Measurements from ENCODE around the gene ZACN.

Gene ZACN

GRCh38 chr17:76104896-76105231 is 25.9 kb downstream of the ZACN start:
- DNase-seq = no peak

DNA sequence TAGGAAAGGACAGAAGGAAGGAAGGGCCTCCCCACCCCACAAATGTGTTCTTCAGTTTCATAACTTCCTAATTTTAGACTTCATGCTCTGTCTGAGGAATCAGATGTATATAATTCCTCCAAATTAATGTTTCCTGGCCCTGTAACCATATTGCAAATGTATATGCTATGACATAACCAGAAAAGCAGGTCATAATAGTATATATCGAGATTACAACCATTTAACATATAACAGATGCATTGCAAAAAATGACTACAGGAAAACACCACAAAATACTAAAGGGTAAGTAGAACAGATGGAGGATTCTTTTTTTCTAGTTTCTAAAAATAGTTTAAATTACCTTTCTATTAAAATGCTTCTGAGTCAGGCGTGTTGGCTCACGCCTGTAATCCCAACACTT is 27.7 kb downstream of the ZACN start:
- DNase-seq = no peak

- DNase-seq = no peak
Observed at GRCh38 chr17:76107509-76107908, 28.5 kb downstream of the ZACN start.

GRCh38 chr17:76111956-76112355 is 33.0 kb downstream of the ZACN start:
- no peak for DNase-seq

DNA sequence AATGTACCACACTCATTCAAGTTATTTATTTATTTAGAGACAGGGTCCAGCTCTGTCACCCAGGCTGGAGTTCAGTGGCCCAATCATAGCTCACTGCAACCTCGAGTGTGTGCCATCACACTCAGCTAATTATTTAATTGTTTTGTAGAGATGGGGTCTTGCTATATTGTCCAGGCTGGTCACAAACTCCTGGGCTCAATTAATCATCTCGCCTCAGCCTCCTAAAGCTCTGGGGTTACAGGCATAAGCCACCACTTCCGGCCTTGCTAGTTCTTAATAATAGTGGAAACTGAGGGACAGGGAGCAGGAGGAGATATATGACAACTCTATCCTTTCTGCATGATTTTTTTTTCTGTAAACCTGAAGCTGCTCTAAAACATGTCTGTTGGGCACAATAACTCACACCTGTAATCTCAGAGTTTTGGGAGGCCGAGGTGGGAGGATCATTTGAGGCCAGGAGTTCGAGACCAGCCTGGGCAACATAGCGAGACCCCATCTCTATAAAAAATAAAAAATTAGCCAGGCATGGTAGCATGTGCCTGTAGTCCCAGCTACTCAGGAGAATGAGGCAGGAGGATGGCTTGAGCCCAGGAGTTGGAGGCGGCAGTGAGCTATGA is 36.3 kb downstream of the ZACN start:
- DNase-seq = no peak

- DNase-seq = no peak
Observed at GRCh38 chr17:76119409-76120371, 40.7 kb downstream of the ZACN start.

DNA sequence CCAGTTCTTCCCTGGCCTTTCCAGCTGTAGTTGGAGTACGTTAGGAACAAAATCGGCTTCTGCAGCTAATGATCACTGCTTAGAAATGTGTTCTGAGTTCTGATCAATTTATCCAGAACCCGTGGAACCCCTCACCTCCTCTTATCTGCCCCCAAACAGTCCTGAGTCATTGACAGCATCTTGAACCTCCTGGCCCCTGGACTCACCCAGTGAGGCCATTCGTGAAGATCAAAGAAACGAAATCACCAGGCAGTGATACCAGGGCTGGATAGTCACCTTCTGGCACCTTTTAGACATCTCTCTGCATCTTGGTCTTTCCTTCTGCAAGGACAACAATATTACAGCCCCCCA is 41.7 kb downstream of the ZACN start:
- no peak for DNase-seq

- DNase-seq = peak; percentile 33
Observed at GRCh38 chr17:76121932-76122430, 43.0 kb downstream of the ZACN start.

GRCh38 chr17:76122431-76123190 is 43.6 kb downstream of the ZACN start:
- DNase-seq = no peak

- DNase-seq = no peak
Observed at GRCh38 chr17:76123191-76123499, 44.2 kb downstream of the ZACN start.

DNA sequence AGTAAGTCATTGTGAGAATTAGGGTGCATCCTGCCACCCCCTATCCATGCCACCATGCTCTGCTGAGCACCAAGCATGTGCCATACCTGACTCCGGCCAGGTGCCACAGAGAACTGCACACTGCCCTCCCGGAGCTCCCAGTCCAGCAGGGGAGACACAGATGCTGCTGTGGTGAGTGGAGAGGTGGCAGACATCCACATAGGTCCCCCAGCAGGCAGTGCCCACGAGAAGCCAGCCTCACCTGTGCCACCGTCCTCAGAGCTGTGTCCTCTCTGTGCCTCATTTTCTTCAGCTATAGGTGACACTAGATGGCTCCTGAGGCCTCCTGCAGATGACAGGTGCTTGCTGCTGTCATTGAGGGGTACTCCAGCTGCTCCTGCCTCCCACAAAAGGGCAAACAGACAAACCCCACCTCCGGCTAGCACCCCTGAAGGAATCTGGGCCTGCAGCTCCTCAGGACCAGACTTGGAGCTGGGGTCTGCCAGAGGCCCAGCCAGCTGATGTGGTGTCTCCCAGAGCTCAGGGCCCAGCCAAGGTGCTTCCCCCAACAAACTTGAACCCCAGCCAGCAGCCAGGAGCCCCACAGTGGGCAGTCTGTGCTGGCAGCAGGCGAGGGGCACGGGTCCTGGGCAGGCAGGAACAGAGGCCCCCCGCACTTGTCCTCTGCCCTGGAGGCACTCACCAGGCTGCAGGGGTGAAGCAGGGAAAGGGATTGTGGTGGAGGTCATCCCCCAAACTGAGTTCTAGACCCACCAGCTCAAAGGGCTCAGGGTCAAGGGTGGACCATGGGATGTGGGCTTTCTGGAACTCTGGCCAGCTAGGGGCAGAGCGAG is 45.0 kb downstream of the ZACN start:
- DNase-seq = no peak

- no peak for DNase-seq
Observed at GRCh38 chr17:76124582-76125390, 45.8 kb downstream of the ZACN start.

- DNase-seq = no peak
Observed at GRCh38 chr17:76125391-76125675, 46.4 kb downstream of the ZACN start.

GRCh38 chr17:76125922-76126321 is 46.9 kb downstream of the ZACN start:
- no peak for DNase-seq

GRCh38 chr17:76130473-76130872 is 51.5 kb downstream of the ZACN start:
- DNase-seq = no peak

GRCh38 chr17:76131051-76131691 is 52.2 kb downstream of the ZACN start:
- no peak for DNase-seq

- no peak for DNase-seq
Observed at GRCh38 chr17:76131692-76132573, 53.0 kb downstream of the ZACN start.
